ENCODE data around the gene TBC1D10A. TPM values are rescaled to one million over a fixed set of nuclear protein-coding genes. Genes with fewer than 3 reads are reported as not detected.

TBC1D10A gene
- total RNA-seq, 2 experiments from 2014 or later: 45.5 to 47.6 TPM

GRCh38 chr22:30302810-30303138 lies 24.0 kb downstream of the TBC1D10A start:
- no peak overlapping the region for H3K4me3 Mint-ChIP-seq

DNA sequence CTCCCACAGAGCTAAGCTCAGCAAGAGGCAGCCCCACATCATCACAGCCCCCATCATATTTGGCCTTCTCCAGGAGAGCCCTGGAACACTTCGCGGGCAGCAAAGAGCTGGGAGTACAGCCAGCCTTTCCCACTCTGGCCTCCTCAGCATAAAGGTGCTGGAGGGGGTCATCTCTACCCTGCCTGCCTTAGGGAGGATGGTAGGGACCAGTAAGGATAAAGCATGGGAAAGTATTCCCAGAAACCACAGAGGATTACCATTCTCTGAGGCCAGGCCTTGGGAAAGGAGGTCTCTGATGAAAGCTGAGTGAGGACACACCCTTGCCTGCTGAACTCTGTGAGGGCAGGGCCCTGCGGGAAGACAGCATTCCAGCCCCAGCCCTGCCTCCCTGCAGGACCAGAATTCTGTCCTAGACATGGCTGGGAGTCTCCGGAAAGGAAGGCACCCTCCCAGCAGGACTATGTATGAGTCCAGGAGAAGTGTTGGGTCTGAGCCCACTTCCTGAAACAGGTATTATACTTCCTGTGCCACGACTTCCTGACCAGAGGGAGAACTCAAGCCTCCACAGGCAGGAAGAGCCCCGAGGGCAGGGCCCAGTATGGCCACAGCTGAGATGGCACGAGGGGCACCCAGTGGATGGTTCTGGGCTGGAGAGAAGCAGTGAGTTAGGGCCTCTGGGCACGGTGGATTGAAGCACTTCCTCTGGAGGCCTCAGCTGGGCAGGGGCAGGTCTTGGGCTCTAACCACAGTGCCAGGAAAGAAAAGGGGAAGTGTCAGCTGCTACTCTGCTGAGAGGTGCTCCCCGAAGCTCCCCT lies 24.5 kb downstream of the TBC1D10A start:
- Mint-ChIP-seq H3K27ac (peak overlapping the region; percentile 92), H3K27me3 (no peaks in the 10 kb centered on the region), H3K4me1 (peaks cover 88% of the 10 kb centered on the region), H3K9me3 (no peaks in the 10 kb centered on the region), H3K36me3 (ENCODE audit: low read depth) (peaks cover 77% of the 10 kb centered on the region), H3K4me3 (no peak overlapping the region)
- ChIA-PET POLR2A (interaction anchor here (1.5 kb wide), 1 partner anchor 13 kb away, joined by 4 read pairs; the partner anchor contains the start of gene CASTOR1), CTCF (interaction anchor here (0.8 to 15.7 kb wide), 6 partner anchors 8 to 144 kb away, joined by 3 to 138 read pairs (median 4); partner anchors contain the start of genes CASTOR1 and RNF215)
- DNase-seq: no peak

More at GRCh38 chr22:30302810-30303138, 24.0 kb downstream of the TBC1D10A start:
- ChIA-PET CTCF (interaction anchor here (0.9 to 15.7 kb wide), 7 partner anchors 10 to 144 kb away, joined by 3 to 138 read pairs (median 5); partner anchors contain the start of genes CASTOR1 and RNF215), POLR2A (interaction anchor here (1.5 kb wide), 1 partner anchor 13 kb away, joined by 4 read pairs; the partner anchor contains the start of gene CASTOR1)
- peaks cover 87% of the 10 kb centered on the region for H3K4me1 Mint-ChIP-seq
- peaks cover 75% of the 10 kb centered on the region for H3K36me3 Mint-ChIP-seq (ENCODE audit: low read depth)
- H3K27me3 Mint-ChIP-seq: no peaks in the 10 kb centered on the region
- peak overlapping the region; percentile 92 for H3K27ac Mint-ChIP-seq
- no peaks in the 10 kb centered on the region for H3K9me3 Mint-ChIP-seq
- DNase-seq: no peak

GRCh38 chr22:30299322-30299721 lies 27.4 kb downstream of the TBC1D10A start:
- DNase-seq: no peak
- ChIA-PET POLR2A (no interaction called here), CTCF (interaction anchor here (1.1 to 15.7 kb wide), 3 partner anchors 9 to 88 kb away, joined by 3 to 138 read pairs (median 3); partner anchors contain the start of genes CASTOR1 and RNF215)
- Mint-ChIP-seq H3K27ac (no peak overlapping the region), H3K9me3 (no peaks in the 10 kb centered on the region), H3K36me3 (ENCODE audit: low read depth) (peaks cover 82% of the 10 kb centered on the region), H3K4me3 (no peak overlapping the region), H3K4me1 (peaks cover 76% of the 10 kb centered on the region), H3K27me3 (no peaks in the 10 kb centered on the region)

DNA sequence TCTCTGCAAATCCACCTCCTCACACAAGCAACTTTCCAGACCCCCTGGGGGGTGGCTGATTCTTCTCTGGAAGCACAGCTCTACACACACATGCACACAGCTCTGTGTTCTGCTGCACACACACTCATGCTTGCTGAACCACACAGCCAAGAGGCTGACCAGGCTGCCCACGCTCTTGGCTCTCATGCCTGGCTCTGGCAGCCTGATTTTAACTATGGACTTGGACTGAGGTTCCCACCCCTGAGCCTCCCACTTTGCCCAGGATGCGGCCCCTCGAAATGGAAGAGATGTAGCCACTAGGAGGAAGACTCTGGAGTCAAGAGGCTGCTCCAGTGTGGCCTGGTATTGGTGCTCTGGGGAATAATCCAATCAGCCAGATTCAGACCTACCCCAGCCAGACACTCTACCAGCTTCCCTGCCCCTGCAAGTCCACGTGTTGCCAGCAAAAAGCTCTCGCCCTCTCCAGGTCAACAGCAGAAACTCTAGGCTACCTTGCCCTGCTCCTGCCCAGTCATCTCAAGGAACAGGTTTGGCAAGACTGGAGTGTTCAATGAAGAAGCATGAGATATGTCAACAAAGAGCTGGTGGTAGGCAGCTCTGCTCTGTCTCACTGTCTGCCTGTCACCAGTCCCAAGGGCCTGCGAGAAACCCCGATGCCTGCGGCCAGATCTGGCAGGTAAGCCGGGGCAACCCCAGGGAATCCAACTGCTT lies 28.6 kb downstream of the TBC1D10A start:
- no peak for DNase-seq
- Mint-ChIP-seq H3K4me1 (peaks cover 64% of the 10 kb centered on the region), H3K4me3 (no peak overlapping the region), H3K9me3 (no peaks in the 10 kb centered on the region), H3K27ac (peak overlapping the region; percentile 94), H3K36me3 (ENCODE audit: low read depth) (peaks cover 81% of the 10 kb centered on the region), H3K27me3 (no peaks in the 10 kb centered on the region)
- ChIA-PET POLR2A (no interaction called here), CTCF (interaction anchor here (0.5 to 15.7 kb wide), 7 partner anchors 8 to 99 kb away, joined by 3 to 138 read pairs (median 3); partner anchors contain the start of genes CASTOR1 and SEC14L2)

DNA sequence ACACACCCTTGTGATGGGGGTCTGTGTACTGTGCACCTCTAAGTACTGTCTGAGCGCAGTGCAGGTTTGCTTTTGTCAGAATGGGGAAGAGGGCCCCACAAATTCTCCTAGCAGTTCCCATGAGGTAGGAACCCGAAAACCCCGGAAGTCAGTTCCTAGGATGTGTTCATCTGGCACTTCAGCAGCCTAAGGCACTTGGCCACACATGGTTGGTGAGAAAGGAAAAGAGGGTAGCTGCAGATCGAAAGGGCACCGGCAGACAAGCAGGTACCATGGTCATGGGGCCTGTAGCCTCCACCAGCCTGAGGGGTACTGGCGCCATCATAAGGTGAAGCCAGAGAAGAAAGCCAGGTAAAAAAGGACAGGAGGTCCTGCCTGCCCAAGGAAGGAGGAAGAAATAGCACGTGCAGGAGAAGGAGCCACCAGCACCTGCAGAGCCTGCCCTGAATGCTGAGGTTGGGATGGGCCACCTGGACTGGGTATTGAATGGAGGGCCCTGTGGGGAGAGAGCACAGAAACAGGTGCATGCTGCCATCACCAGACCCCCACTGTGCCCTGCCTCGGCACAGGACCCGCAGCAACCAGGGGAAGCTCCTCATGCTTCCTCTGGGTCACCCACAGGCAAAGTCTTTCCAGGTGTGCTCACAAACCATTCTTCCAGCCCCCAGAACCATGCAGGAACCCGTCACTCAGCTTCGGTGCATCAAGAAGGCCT lies 29.3 kb downstream of the TBC1D10A start:
- Mint-ChIP-seq H3K9me3 (no peaks in the 10 kb centered on the region), H3K4me3 (no peak overlapping the region), H3K4me1 (peaks cover 57% of the 10 kb centered on the region), H3K27ac (peak overlapping the region; percentile 94), H3K36me3 (ENCODE audit: low read depth) (peaks cover 78% of the 10 kb centered on the region), H3K27me3 (no peaks in the 10 kb centered on the region)
- ChIA-PET POLR2A (no interaction called here), CTCF (interaction anchor here (1.2 to 15.7 kb wide), 6 partner anchors 7 to 100 kb away, joined by 3 to 138 read pairs (median 4); partner anchors contain the start of genes CASTOR1 and SEC14L2)
- no peak for DNase-seq

GRCh38 chr22:30296833-30297232 lies 29.9 kb downstream of the TBC1D10A start:
- no peak for DNase-seq
- Mint-ChIP-seq H3K4me1 (peaks cover 54% of the 10 kb centered on the region), H3K27ac (peak overlapping the region; percentile 94), H3K36me3 (ENCODE audit: low read depth) (peaks cover 73% of the 10 kb centered on the region), H3K9me3 (no peaks in the 10 kb centered on the region), H3K27me3 (no peaks in the 10 kb centered on the region), H3K4me3 (peak overlapping the region; percentile 27)
- ChIA-PET POLR2A (no interaction called here), CTCF (interaction anchor here (1.2 to 15.7 kb wide), 5 partner anchors 7 to 101 kb away, joined by 3 to 138 read pairs (median 4); partner anchors contain the start of genes CASTOR1 and SEC14L2)

DNA sequence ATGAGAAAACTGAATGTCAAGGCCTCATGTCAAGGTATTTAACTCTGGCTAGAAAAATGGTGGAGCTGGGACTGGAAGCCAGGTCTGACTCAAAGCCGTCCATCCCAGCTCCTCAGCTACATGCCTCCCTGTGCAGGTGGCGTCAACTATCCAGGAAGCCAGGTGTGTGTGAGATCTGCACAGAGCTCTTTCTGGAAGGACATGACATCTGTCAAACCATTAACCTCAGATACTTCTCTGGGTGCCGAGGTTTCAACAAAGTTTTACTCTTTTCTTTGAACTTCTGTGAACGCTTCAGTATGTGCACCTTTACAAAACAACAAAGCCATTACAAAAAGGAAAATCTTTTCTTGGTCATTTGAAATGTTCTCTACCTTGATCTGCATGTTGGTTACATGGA lies 30.4 kb downstream of the TBC1D10A start:
- Mint-ChIP-seq H3K9me3 (no peaks in the 10 kb centered on the region), H3K4me3 (no peak overlapping the region), H3K36me3 (ENCODE audit: low read depth) (peaks cover 73% of the 10 kb centered on the region), H3K27me3 (no peaks in the 10 kb centered on the region), H3K27ac (peak overlapping the region; percentile 94), H3K4me1 (peaks cover 54% of the 10 kb centered on the region)
- DNase-seq: no peak
- ChIA-PET CTCF (interaction anchor here (1.0 to 15.7 kb wide), 5 partner anchors 6 to 91 kb away, joined by 3 to 138 read pairs (median 3); partner anchors contain the start of genes CASTOR1 and RNF215), POLR2A (no interaction called here)

DNA sequence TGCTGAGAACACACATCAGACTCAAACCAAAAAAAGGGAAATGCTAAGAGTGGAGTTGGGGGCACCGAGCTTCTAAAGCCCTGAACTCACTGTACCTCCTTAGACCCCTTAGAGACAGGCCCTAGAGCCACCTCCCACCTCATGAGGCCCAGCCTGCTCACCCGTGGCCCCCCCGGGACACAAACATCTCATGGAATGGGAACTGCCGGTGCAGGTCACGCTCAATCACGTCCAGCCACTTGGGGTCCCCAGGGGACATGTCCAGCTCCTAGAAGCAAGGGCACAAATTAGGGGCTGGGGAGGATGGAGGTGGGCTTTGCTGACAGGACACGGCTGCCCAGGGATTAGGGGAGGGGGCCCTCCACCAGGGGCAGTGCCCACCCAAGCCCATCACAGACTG lies 31.2 kb downstream of the TBC1D10A start:
- no peak overlapping the region for H3K4me3 Mint-ChIP-seq
- no peak for DNase-seq
- H3K36me3 Mint-ChIP-seq (ENCODE audit: low read depth): peaks cover 65% of the 10 kb centered on the region
- CTCF ChIA-PET: interaction anchor here (0.6 to 15.7 kb wide), 5 partner anchors 6 to 149 kb away, joined by 3 to 138 read pairs (median 3); partner anchors contain the start of genes CASTOR1 and RNF215
- POLR2A ChIA-PET: no interaction called here
- H3K4me1 Mint-ChIP-seq: peaks cover 54% of the 10 kb centered on the region
- H3K27me3 Mint-ChIP-seq: no peaks in the 10 kb centered on the region
- H3K27ac Mint-ChIP-seq: peak overlapping the region; percentile 94
- no peaks in the 10 kb centered on the region for H3K9me3 Mint-ChIP-seq

DNA sequence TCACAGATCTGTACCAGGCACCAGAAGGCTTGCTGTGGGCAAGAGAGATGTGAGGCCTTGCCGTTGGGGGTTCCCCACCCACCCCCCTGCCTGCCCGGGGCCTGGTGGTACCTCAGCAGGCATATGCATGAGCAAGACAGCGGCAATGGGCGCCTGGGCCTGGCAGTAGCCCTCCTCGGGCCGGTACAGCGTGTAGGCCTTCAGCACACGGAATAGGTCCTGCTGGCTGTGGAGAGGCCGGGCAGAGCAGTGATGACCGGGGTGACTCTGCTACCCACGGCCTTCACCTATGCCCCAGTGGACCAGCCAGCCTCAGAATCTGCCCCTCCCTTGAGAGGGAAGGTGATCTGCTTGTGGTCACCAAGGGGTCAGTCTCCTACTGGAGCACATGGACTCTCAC lies 31.9 kb downstream of the TBC1D10A start:
- Mint-ChIP-seq H3K27me3 (no peaks in the 10 kb centered on the region), H3K4me1 (peaks cover 59% of the 10 kb centered on the region), H3K4me3 (no peak overlapping the region), H3K27ac (no peak overlapping the region), H3K36me3 (ENCODE audit: low read depth) (peaks cover 58% of the 10 kb centered on the region), H3K9me3 (no peaks in the 10 kb centered on the region)
- CTCF ChIA-PET: interaction anchor here (0.6 to 10.5 kb wide), 3 partner anchors 8 to 148 kb away, joined by 3 to 138 read pairs (median 9); no protein-coding TSS in a partner anchor
- DNase-seq: no peak
- POLR2A ChIA-PET: interaction anchor here (1.2 kb wide), 1 partner anchor 48 kb away, joined by 3 read pairs; the partner anchor contains the start of gene LIF

DNA sequence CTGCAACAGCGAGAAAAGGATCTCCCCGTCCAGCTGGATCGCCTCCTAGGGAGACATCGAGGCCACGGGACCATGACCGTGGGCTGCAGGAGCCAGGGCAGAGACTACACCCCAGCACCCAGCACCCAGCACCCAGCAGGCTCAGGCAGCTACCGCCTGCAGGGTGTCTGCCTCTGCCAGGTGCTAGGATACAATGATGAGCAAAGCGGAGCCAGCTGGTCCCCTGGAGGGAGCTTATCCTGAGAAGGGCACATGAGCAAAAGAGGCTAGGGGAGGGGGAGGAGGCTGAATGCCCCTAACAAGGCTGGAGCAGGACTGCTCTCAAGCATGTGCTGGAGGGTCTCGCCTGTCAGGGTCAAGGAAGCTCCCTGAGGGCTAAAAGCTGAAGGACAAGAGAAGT lies 32.7 kb downstream of the TBC1D10A start:
- ChIA-PET POLR2A (interaction anchor here (1.2 kb wide), 1 partner anchor 47 kb away, joined by 3 read pairs; the partner anchor contains the start of gene LIF), CTCF (interaction anchor here (0.9 to 10.5 kb wide), 5 partner anchors 9 to 189 kb away, joined by 3 to 138 read pairs (median 3); partner anchors contain the start of gene RNF215)
- H3K27me3 Mint-ChIP-seq: no peaks in the 10 kb centered on the region

GRCh38 chr22:30293026-30293425 lies 33.7 kb downstream of the TBC1D10A start:
- CTCF ChIA-PET: interaction anchor here (1.5 to 10.5 kb wide), 3 partner anchors 10 to 188 kb away, joined by 3 to 138 read pairs (median 9); no protein-coding TSS in a partner anchor
- POLR2A ChIA-PET: no interaction called here
- Mint-ChIP-seq H3K27ac (no peak overlapping the region), H3K9me3 (no peaks in the 10 kb centered on the region), H3K27me3 (no peaks in the 10 kb centered on the region), H3K36me3 (ENCODE audit: low read depth) (peaks cover 42% of the 10 kb centered on the region), H3K4me1 (peaks cover 57% of the 10 kb centered on the region), H3K4me3 (no peak overlapping the region)
- DNase-seq: no peak

More for the DNA sequence above, 32.7 kb downstream of the TBC1D10A start:
- DNase-seq: no peak
- no peaks in the 10 kb centered on the region for H3K9me3 Mint-ChIP-seq
- H3K4me3 Mint-ChIP-seq: no peak overlapping the region
- H3K4me1 Mint-ChIP-seq: peaks cover 59% of the 10 kb centered on the region
- peak overlapping the region; percentile 21 for H3K27ac Mint-ChIP-seq
- peaks cover 51% of the 10 kb centered on the region for H3K36me3 Mint-ChIP-seq (ENCODE audit: low read depth)
